Dermis blood vessel endothelial cell (primary cell): Measurements from ENCODE around the gene RENBP. TPM values are rescaled to one million over a fixed set of nuclear protein-coding genes. Genes with fewer than 3 reads are reported as not detected.
"Not testable (repeated sequence)": the region's sequence is repeated elsewhere in the genome, so short reads cannot be mapped to it uniquely, and the experiment has no call there.

Experiments used
- DNase-seq: peaks from one replicate; pipeline ENCODE4 v3.0.0; 2010
- total RNA-seq: library from RNA; depleted of rRNA; stranded (reverse); fragments of >200 nt; gene quantifications from 2 replicates; pipeline ENCODE4 v1.2.3, GENCODE V29; 2014

Gene RENBP
- total RNA-seq, result 12.1 and 27.4 TPM in 2 replicates

- DNase-seq, result no peak
Measured at GRCh38 chrX:153944140-153944799, at the start of gene RENBP. Gene RENBP, minus strand, starts transcription at chrX:153944643. Its CDS starts 33 bp downstream, at chrX:153944610.

GRCh38 chrX:153993978-153994377 lies 49.5 kb upstream of the RENBP start:
- DNase-seq, result no peak

GRCh38 chrX:153993079-153993478 lies 48.6 kb upstream of the RENBP start:
- no peak for DNase-seq

GRCh38 chrX:153992180-153992579 lies 47.7 kb upstream of the RENBP start:
- no peak for DNase-seq

- no peak for DNase-seq
Measured at GRCh38 chrX:153991013-153991580, 46.7 kb upstream of the RENBP start.

- DNase-seq, result no peak
Measured at GRCh38 chrX:153989973-153990655, 45.7 kb upstream of the RENBP start.

- no peak for DNase-seq
Measured at GRCh38 chrX:153988493-153988892, 44.0 kb upstream of the RENBP start.

GRCh38 chrX:153984351-153985178 lies 40.1 kb upstream of the RENBP start:
- no peak for DNase-seq

GRCh38 chrX:153983321-153983801 lies 38.9 kb upstream of the RENBP start:
- no peak for DNase-seq

GRCh38 chrX:153981771-153982533 lies 37.5 kb upstream of the RENBP start:
- no peak for DNase-seq

- no peak for DNase-seq
Measured at GRCh38 chrX:153981231-153981630, 36.8 kb upstream of the RENBP start.

- DNase-seq, result not testable (repeated sequence)
Measured at GRCh38 chrX:153980394-153980793, 36.0 kb upstream of the RENBP start.

- DNase-seq, result no peak
Measured at GRCh38 chrX:153974726-153975286, 30.4 kb upstream of the RENBP start.

- peak; percentile 50 for DNase-seq
Measured at GRCh38 chrX:153974003-153974725, 29.7 kb upstream of the RENBP start.

GRCh38 chrX:153973127-153974002 lies 28.9 kb upstream of the RENBP start:
- no peak for DNase-seq

GRCh38 chrX:153972368-153973126 lies 28.1 kb upstream of the RENBP start, which contains the start of gene TMEM187:
Gene TMEM187, plus strand, starts transcription at chrX:153972754. Its CDS starts 9,309 bp downstream, at chrX:153982063.
- DNase-seq, result peak; percentile 85

GRCh38 chrX:153971450-153972367 lies 27.3 kb upstream of the RENBP start, which contains the start of gene HCFC1:
Gene HCFC1, minus strand, starts transcription at chrX:153971818. Its CDS starts 978 bp downstream, at chrX:153970840.
- DNase-seq, result peak; percentile 87

GRCh38 chrX:153971124-153971449 lies 26.6 kb upstream of the RENBP start:
- DNase-seq, result peak; percentile 86
